GM19099 (cell line): ENCODE results near the gene RASA3.

ENCODE experiments used
- POLR2A ChIP-seq: IDR thresholded peaks from 3 replicates; pipeline ENCODE4 v1.6.1; 2011; ENCODE audit warnings: low read depth; ENCODE audit not compliant: insufficient read length; ENCODE audit errors: extremely low read depth

RASA3 gene

DNA sequence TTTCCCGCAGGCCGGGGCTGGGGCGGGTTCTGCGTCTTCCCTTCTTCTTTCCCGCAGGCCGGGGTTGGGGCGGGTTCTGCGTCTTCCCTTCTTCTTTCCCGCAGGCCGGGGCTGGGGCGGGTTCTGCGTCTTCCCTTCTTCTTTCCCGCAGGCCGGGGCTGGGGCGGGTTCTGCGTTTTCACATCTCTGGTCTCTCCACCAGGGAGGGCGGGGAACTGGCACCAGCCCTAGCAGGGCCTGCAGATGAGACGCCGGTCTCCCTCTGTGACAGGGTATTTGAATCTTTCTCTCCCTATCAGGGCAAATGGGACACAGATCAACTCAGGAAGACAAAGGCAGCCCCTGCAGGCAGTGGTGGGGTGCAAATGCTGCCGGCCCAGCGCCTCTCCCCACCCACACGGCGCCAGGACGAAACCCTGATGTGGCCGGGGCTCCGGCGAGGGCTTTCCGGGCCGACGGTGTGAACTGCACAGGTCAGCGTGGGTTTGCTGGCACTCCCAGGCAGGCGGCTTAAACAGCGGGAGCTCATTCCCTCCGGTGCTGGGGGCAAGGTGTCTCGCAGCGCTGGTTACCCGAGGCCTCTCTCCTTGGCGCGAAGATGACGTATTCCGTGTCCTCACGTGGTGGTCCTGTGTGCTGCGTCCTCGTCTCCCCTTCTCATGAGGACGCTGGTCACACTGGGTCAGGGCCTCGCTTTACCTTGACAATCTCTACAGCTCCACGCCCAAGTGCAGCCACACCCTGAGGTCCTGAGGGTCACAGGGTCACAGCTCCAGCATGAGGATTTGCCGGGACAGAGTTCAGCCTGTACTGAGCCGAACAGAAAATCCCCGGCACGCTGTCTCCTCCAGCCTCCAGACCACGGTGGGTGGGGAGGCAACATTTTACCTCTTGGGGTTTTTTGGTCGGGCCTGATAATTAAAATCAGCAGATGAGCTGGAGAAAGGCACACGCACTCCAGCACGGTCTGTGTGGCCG, 157.8 kb downstream of the RASA3 start:
- no peak for TF ChIP-seq POLR2A

DNA sequence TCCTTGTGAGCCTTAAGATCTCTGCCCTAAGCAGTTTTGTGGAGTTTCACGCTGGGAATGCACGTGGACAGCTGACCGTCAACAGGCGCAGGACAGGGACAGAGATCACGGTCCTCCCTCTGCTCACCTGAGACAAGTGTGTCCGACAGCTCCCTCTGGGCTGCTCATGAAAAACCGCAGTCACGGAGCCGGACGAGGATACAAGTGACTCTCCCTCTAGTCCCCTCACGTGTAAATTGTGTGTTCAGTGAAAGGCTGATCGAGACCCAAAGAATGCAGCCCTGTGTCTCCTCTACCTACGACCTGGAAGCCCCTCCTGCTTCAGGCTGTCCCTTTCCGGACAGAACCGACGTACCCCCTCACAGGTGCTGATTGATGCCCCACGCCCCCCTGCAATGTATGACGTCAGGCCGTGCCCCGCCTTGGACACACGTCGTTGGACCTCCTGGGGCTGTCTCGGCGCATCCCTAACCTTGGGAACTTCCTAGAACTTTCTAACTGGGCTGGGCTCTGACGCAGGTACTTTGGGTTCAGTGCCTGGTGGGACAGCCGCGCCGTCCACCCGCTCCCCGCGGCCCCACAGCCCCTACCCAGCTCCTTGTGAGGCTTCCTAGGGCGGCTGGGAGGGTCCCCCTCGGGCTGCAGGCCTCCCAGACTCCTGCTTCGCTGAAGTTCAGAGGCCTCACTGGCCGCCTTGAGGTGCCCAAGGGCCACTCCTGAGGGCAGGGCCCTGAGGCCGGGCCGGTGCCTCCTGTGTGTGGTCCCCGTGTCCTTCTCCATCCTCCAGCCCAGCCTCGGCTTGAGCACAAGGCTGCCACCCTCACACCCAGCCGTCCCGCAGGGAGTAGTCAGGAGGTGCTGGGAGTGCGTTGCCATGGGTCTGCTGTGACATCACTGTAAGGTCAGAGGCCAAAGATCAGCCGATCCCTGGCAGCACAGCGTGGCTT, 158.9 kb downstream of the RASA3 start, which contains the start of gene C13orf46:
C13orf46 (minus strand) TSS at position 859 of the 947 bp plus-strand sequence; CDS start at position 780, 79 bp downstream.
- no peak for TF ChIP-seq POLR2A

DNA sequence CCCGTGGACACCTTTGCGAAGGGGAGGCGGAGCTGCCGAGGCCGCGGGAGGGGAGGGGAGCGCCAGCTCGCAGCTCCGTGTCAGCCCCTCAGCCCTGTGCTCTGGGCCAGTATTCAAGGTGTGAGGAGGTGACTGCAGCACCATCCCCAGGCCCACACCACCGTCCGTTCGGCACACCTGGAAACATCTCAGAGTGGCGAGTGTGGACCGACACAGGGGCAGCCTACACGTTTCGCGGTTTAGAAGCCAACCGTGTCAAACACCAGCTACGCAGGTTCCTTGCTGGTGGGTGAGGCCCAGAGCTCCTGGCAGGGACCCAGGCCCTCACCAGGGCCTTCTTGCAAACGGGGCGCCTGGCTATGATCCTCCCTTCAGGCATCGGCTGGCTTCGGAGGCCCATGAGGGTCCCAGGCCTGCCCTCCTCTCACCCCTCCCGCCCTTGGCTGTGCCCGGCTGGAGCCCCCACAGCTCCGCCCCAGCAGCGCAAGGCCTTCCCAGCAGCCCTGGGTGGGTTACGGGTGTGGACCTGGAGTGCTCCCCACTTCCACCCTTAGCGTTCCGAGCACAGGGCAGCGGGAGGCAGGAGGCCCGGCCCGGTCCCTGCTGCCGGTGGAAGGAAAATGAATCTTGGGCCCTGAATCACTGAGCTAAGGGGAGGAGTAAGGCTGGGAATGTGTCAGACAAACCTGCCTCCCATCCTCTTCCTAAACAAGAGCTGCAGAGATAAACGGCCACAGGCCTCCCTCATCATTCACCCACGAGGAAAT, 159.8 kb downstream of the RASA3 start:
- TF ChIP-seq POLR2A = no peak

DNA sequence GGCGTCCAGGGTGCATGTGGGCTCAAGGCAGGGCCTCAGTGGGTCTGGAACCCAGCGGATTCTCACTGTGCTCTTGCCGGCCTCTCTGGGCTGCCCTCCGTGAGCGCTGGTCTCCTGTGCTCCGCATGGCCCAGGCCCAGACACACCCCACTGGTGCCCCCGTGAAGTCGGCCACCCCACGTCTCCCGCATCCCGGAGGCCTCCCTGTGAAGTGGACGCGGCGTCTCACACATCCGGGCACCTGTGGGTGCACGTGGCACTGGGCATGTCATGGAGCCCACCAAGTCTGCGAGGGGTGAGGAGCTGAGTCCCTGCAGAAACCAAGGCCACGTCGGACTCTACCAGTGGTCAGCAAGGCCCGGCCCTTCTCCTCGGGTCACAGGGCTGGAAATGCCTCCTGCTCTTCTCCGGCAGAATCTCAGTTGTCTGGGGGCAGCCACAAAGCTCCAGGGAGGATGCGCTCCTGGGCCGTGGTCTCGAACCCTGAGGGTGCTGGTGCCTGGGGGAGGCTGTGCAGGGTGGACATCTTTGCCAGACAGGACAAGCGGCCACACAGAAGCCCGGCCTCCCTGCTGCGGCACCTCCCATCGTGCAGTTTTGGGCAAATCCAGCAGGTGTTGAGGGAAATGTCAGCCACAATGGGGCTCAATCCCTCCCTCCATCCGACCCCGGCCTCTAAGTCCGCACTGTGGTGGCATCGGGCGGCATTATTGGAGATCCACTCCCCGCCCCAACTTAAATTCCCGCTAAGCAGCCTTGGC, 160.8 kb downstream of the RASA3 start:
- TF ChIP-seq POLR2A = no peak

DNA sequence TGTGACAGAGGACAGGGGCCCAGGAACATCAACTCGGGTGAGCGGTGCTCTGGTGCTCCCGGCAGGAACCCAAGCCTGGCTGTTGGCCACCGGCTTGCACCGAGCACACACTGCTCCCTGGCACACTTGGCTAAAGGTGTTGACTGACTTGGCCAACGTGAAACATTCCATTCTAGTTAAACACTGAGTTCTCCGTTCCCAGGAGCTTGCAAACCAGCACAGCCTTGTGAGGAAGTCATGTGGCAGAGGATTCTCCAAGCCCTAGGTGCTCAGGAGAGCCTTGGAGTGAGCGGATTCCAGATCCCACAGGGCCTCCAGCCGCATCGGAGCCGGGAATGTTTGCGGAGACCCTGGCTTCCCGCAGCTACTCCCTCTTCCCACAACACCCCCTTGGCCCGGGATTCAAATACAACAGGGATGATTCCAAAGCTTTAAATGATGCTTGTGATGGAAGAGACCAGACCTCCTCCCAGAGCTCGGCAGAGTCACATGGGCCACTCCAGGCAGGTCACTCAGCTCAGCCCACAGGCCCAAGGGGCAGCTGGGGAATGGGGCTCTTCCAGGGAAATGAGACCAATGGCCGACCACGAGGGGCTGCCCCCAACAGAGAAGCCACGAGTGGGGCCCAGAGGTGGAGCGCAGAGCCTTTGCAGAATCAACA, 161.5 kb downstream of the RASA3 start:
- no peak for TF ChIP-seq POLR2A

DNA sequence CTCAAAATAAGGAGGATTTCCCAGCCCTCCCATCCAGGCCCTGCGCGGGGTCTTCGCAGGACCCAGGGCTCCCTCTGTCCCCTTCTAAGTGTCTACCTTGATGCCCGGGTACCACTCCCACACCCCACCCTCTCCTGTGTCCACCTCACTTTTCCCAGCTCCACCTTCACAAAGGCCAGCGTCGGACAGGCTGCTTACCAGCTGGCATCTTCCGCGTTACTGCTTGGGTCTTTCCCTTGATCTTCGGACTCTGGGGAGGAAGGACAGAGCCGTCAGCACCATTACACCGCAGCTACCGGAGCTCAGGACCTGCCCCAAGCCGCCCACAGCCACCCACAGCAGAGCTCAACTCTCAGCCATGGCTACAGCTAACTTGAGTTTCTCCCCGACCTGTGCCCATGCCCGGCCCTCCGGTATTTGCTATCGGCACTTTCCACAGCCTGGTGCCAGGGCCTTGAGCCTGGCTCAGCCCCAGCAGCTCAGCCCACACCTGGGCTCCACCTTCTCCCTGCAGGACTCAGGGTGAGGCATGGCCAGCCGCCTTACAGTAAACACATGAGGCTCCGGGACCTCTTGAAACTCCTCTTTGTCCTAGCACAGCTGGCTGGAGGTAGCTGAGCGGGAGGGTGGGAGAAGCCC, 162.3 kb downstream of the RASA3 start:
- TF ChIP-seq POLR2A = no peak

DNA sequence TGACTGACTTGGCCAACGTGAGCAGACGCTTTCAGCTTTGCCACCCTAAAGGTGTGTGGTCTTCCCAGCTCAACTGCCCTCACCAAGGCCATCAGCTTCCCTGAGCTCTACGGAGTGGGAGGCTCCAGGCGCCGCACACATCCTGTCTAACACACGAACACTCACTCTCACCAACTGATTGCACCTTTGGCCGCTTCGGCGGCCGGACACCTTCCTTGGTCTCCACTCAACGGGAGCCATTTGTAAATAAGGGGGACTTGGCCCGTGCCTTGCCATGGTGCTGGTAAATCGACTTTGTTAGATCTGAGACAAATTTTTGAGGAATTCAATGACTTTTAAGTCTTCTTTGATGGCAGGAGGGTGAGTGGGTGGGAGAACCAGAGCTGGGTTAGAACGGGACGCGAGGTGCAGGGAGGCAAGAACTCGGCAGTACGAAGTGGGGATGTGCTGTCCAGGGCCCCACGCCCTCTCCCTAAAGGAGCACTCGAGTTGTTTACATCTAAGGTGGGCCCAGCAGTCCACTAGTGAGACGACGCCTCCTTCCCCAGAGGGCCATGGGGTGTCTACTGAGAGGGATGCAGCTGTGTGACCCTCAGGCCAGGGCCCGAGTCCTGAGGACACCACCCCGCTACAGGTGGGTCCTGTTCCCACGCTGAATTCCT, 163.0 kb downstream of the RASA3 start:
- no peak for TF ChIP-seq POLR2A

DNA sequence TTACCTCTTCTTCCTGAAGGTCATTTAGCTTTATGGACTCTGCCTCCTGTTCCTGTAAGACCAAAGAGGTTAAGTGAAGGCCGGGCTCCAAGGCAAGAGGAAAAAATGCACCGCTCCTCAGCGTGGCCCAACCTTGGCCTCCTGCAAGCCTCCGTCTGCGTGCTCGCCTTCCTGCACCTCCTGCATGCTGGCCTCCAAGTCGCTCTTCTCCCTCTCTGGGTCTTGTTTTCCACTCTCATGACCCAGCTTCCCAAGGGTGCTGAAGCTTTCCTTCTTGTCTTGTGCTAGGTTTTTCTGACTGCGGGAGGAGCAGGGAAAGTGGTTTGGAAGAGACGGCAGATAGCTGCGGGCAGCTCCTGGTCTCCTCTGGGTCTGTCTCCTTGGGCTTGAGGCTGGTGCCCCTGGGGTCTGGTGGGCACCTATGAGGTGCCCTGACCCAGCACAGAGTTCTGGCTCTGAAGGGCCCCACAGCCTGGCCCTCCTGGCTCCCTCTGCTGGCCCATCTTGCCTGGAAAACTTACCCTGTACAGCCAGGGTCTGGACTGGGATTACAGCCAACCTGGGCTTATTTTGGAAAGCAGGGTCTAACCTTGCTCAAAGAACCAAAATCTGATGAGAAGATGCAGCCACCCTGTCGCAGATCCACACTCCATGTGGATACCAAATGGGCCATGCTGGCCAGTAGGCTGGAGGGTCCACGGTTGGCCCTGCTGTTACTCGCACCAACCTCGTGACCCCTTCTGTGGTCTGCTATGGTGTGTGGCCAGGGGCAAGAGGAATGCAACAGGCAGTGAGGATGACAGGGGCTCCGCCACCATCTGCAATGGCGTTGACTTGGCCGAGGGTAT, 163.7 kb downstream of the RASA3 start:
- no peak for TF ChIP-seq POLR2A

DNA sequence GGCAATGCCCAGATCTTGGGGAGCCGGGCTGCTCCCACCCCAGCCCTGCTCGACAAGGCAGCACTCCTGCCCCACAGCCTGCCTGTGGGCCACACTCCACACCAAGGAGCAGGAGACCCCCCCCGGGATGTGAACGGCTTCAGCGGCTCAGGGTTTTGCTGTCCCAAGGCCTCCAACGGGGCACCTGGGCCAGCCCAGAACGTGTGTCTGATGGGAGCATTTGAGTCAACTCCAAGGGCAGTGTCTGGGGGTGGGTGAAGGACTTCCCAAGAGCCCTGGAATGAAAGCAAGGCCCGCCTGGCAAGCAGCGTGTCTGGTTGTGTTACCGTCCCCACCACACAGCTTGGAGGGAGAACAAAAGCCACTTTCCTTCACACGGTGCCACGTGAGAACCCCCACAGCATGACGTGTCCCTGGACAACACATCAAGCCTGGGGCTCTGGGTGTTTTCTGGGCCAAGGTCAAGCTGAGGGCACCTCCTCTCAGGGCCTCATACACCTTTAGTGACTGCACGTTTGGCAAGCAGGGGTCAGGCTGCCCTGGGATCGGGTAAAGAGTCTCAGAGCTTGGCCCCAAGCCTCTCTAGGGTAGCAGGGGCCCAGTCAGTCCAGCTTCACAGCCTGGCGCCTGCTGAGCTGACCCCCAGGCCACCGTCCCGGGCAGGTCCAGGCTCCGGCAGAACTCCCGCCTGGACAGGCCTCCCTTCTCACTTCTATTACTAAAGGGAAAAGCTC, 164.5 kb downstream of the RASA3 start:
- TF ChIP-seq POLR2A = no peak

DNA sequence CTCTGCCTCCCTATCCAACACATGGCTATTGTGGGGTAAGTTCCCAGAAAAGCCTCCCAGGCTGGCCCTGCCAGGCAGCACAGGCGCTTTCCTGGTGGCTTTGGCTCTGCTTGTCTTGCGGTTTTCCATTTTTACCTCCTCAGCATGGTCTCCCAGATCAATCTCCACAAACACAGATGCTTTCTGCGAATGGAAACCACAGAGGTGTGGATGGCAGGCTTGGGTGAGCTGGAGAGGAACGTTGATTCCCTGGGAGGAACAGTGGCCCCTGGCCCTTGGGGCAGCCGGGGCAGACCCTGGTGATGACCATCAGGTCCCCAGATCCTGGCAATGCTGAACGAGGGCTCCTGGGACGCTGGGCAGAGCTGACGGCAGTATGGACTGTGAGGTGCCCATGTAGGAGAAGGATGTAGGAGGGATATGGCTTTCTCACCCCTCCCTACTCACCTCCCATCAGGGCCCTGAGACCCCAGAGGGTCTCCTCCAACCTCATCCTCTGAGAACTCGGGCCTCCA, 165.2 kb downstream of the RASA3 start:
- no peak for TF ChIP-seq POLR2A
